ENCODE data around the gene SRRM5.

Gene SRRM5

GRCh38 chr19:43658001-43658400 lies 46.1 kb downstream of the SRRM5 start:
- Histone ChIP-seq H3K27ac (ENCODE audit: low read depth, low read length) (no peak overlapping the region), H3F3A (ENCODE audit: insufficient read depth) (no peaks in the 10 kb centered on the region), H3K27me3 (ENCODE audit: low read length) (no peaks in the 10 kb centered on the region), H3K9ac (ENCODE audit: low read length) (no peak overlapping the region), H3K9me2 (replicated peaks; ENCODE audit: insufficient read depth, low read length) (no peaks in the 10 kb centered on the region), H3K4me2 (ENCODE audit: low read depth, low read length, poor library complexity, severe bottlenecking) (no peak overlapping the region), H3K4me3 (ENCODE audit: insufficient read depth, low read length, poor library complexity, severe bottlenecking) (no peak overlapping the region), H4K20me1 (ENCODE audit: low read depth, low read length) (no peaks in the 10 kb centered on the region), H3K9me3 (ENCODE audit: insufficient read depth, low read length) (no peaks in the 10 kb centered on the region), H3K36me3 (ENCODE audit: low read length) (no peaks in the 10 kb centered on the region), H3K79me2 (ENCODE audit: insufficient read depth, low read length) (no peaks in the 10 kb centered on the region), H2AFZ (ENCODE audit: low read depth, low read length, severe bottlenecking) (no peak overlapping the region)
- TF ChIP-seq EZH2phosphoT487 (conservative IDR thresholded peaks at IDR 0.05; ENCODE audit: low read length), result no peak
- TF ChIP-seq, protein P1, sequence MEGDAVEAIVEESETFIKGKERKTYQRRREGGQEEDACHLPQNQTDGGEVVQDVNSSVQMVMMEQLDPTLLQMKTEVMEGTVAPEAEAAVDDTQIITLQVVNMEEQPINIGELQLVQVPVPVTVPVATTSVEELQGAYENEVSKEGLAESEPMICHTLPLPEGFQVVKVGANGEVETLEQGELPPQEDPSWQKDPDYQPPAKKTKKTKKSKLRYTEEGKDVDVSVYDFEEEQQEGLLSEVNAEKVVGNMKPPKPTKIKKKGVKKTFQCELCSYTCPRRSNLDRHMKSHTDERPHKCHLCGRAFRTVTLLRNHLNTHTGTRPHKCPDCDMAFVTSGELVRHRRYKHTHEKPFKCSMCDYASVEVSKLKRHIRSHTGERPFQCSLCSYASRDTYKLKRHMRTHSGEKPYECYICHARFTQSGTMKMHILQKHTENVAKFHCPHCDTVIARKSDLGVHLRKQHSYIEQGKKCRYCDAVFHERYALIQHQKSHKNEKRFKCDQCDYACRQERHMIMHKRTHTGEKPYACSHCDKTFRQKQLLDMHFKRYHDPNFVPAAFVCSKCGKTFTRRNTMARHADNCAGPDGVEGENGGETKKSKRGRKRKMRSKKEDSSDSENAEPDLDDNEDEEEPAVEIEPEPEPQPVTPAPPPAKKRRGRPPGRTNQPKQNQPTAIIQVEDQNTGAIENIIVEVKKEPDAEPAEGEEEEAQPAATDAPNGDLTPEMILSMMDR (IDR thresholded peaks at IDR 0.05; ENCODE audit: insufficient read depth, low read length, poor library complexity, severe bottlenecking), result no peak

DNA sequence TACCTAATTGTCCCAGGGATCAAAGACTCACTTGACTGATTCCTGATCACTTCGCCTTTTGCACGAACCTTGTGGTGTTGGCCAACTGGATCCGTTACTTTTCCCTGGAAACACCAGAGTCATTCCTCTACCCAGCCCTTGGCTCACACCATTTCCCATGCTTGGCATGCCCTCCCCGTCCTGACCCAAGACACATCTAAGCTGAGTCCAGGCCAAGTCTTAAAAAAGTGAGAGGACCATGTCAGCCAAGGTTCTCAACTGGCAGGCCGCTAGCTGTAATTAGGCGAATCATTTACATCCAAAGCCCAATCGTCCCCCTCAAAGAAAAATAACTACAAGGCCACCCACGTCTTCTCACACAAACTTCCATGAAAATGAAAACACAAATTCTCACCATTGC lies 46.6 kb downstream of the SRRM5 start:
- Histone ChIP-seq H3K4me3 (ENCODE audit: insufficient read depth, low read length, poor library complexity, severe bottlenecking) (no peak overlapping the region), H3K4me2 (ENCODE audit: low read depth, low read length, poor library complexity, severe bottlenecking) (no peak overlapping the region), H3K36me3 (ENCODE audit: low read length) (no peaks in the 10 kb centered on the region), H3K9me3 (ENCODE audit: insufficient read depth, low read length) (no peaks in the 10 kb centered on the region), H3K79me2 (ENCODE audit: insufficient read depth, low read length) (no peaks in the 10 kb centered on the region), H3K27me3 (ENCODE audit: low read length) (no peaks in the 10 kb centered on the region), H2AFZ (ENCODE audit: low read depth, low read length, severe bottlenecking) (no peak overlapping the region), H3F3A (ENCODE audit: insufficient read depth) (no peaks in the 10 kb centered on the region), H3K9me2 (replicated peaks; ENCODE audit: insufficient read depth, low read length) (no peaks in the 10 kb centered on the region), H3K9ac (ENCODE audit: low read length) (no peak overlapping the region), H4K20me1 (ENCODE audit: low read depth, low read length) (no peaks in the 10 kb centered on the region), H3K27ac (ENCODE audit: low read depth, low read length) (no peak overlapping the region)
- TF ChIP-seq, protein P1 (IDR thresholded peaks at IDR 0.05; ENCODE audit: insufficient read depth, low read length, poor library complexity, severe bottlenecking), result no peak
- no peak for TF ChIP-seq EZH2phosphoT487 (conservative IDR thresholded peaks at IDR 0.05; ENCODE audit: low read length)

DNA sequence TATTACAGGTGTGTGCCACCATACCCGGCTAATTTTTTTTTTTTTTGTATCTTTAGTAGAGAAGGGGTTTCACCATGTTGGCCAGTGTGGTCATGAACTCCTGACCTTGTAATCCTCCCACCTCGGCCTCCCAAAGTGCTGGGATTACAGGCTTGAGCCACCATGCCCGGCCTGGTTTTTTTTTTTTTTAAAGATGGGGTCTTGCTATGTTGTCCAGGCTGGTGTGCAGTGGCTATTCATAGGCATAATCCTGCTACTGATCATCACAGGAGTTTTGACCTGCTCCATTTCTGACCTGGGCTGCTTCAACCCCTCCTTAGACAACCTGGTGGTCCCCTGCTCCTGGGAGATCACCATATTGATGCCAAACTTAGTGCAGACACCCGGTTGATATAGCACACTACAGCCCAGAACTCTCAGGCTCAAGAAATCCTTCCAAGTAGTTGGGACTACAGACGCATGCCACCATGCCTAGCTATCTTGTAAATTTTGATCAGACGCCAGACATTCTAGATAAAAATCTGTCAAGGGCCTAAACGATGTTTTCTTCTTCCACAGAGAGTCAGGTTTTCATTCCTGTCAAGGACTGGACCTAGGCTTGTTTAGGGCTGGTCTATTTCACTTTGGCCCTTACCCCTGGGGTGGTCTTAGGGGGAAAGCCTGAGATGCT lies 48.5 kb downstream of the SRRM5 start:
- H3K4me2 ChIP-seq (ENCODE audit: low read depth, low read length, poor library complexity, severe bottlenecking), result no peak overlapping the region
- no peaks in the 10 kb centered on the region for H4K20me1 ChIP-seq (ENCODE audit: low read depth, low read length)
- H3K36me3 ChIP-seq (ENCODE audit: low read length), result no peaks in the 10 kb centered on the region
- H3F3A ChIP-seq (ENCODE audit: insufficient read depth), result no peaks in the 10 kb centered on the region
- no peak overlapping the region for H3K9ac ChIP-seq (ENCODE audit: low read length)
- H3K9me2 ChIP-seq (replicated peaks; ENCODE audit: insufficient read depth, low read length), result no peaks in the 10 kb centered on the region
- TF ChIP-seq, protein P1 (IDR thresholded peaks at IDR 0.05; ENCODE audit: insufficient read depth, low read length, poor library complexity, severe bottlenecking), result no peak
- TF ChIP-seq EZH2phosphoT487 (conservative IDR thresholded peaks at IDR 0.05; ENCODE audit: low read length), result no peak
- H3K27ac ChIP-seq (ENCODE audit: low read depth, low read length), result no peak overlapping the region
- no peaks in the 10 kb centered on the region for H3K9me3 ChIP-seq (ENCODE audit: insufficient read depth, low read length)
- no peak overlapping the region for H3K4me3 ChIP-seq (ENCODE audit: insufficient read depth, low read length, poor library complexity, severe bottlenecking)
- H2AFZ ChIP-seq (ENCODE audit: low read depth, low read length, severe bottlenecking), result no peak overlapping the region
- no peaks in the 10 kb centered on the region for H3K27me3 ChIP-seq (ENCODE audit: low read length)
- no peaks in the 10 kb centered on the region for H3K79me2 ChIP-seq (ENCODE audit: insufficient read depth, low read length)

All from SU-DHL-6 (cell line).